Right lobe of liver (tissue), 4 donors: ENCODE results near the gene NIPBL.

Experiments
- POLR2A ChIP-seq: fragments of 450-650 bp; IDR thresholded peaks from one replicate; pipeline ENCODE4 v1.6.1; 2017; ENCODE audit warnings: antibody characterized with exemption, mild to moderate bottlenecking
- TF ChIP-seq, protein P1 (sequence below), 4 donors: fragments of 200-600 bp in 3 of 4; fragments of 450-650 bp in 1 of 4; IDR thresholded peaks; one replicate each; pipeline versions ENCODE4 v1.5.1 to v1.8.0; 2016 to 2022; ENCODE audit warnings: antibody characterized with exemption in 4 of 4, mild to moderate bottlenecking in 2 of 4
- donor health status: DM: no; HTN: no; CAD: no.
- donor health status: DM: no; HTN: no; CAD: no.
- donor health status: DM: no; HTN: yes; CAD: no.

GRCh38 chr5:36886791-36887190 lies 10.2 kb downstream of the NIPBL start:
- TF ChIP-seq, protein P1, sequence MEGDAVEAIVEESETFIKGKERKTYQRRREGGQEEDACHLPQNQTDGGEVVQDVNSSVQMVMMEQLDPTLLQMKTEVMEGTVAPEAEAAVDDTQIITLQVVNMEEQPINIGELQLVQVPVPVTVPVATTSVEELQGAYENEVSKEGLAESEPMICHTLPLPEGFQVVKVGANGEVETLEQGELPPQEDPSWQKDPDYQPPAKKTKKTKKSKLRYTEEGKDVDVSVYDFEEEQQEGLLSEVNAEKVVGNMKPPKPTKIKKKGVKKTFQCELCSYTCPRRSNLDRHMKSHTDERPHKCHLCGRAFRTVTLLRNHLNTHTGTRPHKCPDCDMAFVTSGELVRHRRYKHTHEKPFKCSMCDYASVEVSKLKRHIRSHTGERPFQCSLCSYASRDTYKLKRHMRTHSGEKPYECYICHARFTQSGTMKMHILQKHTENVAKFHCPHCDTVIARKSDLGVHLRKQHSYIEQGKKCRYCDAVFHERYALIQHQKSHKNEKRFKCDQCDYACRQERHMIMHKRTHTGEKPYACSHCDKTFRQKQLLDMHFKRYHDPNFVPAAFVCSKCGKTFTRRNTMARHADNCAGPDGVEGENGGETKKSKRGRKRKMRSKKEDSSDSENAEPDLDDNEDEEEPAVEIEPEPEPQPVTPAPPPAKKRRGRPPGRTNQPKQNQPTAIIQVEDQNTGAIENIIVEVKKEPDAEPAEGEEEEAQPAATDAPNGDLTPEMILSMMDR (IDR thresholded peaks at IDR 0.05), result no peak
- no peak for TF ChIP-seq POLR2A
